Body of pancreas (tissue), 4 donors: ENCODE measurements around the gene CST8. TPM values are rescaled to one million over a fixed set of nuclear protein-coding genes. Genes with fewer than 3 reads are reported as not detected.

Source experiments
- ATAC-seq: fragments of 150-250 bp; one replicate; pipeline ENCODE4 v1.9.1; 2016
- DNase-seq, 4 donors: peaks; one replicate each; pipeline ENCODE4 v3.0.0-alpha.2; 2019
- H3K27ac ChIP-seq, 4 donors: fragments of 200-600 bp; sonication (generic); 1 replicate in 3 of 4; 2 replicates in 1 of 4; pipeline versions ENCODE4 v1.5.1 to v1.6.1; 2016 to 2019; ENCODE audit warnings: mild to moderate bottlenecking in 1 of 4, mixed read lengths in 1 of 4, moderate library complexity in 1 of 4
- H3K27me3 ChIP-seq, 2 donors: fragments of 200-600 bp; sonication (generic); one replicate each; pipeline ENCODE4 v1.6.0; 2016; ENCODE audit warnings: mild to moderate bottlenecking in 1 of 2
- H3K36me3 ChIP-seq, 2 donors: fragments of 200-600 bp; sonication (generic); replicated peaks in 1 of 2; 2 replicates each; pipeline ENCODE4 v1.5.1; 2016; ENCODE audit warnings: low read depth in 2 of 2; ENCODE audit not compliant: insufficient read depth in 1 of 2
- H3K4me1 ChIP-seq: fragments of 200-600 bp; sonication (generic); one replicate; pipeline ENCODE4 v1.6.0; 2016
- H3K4me3 ChIP-seq, 2 donors: fragments of 200-600 bp; sonication (generic); 1 replicate in 1 of 2; 2 replicates in 1 of 2; pipeline ENCODE4 v1.5.1; 2016 to 2019
- H3K9me3 ChIP-seq, 3 donors: fragments of 200-600 bp; sonication (generic); 1 replicate in 2 of 3; 2 replicates in 1 of 3; pipeline ENCODE4 v1.5.1; 2016
- POLR2A ChIP-seq, 3 donors: fragments of 450-650 bp; IDR thresholded peaks; one replicate each; pipeline ENCODE4 v1.6.1; 2016; ENCODE audit warnings: antibody characterized with exemption in 3 of 3, mild to moderate bottlenecking in 2 of 3
- WGBS, 2 donors: methylation state at CpG; one replicate each; pipeline ENCODE4 v1.1.5; 2017; 5-methylcytosine and 5-hydroxymethylcytosine counted together
- intact Hi-C: fragments of 100-400 bp; cut with DNase I; formaldehyde crosslinking; loops from one replicate; pipeline ENCODE4 v1.15.1; 2023
- total RNA-seq, 2 donors: library from RNA; depleted of rRNA; stranded (reverse); fragments of >200 nt; gene quantifications; one replicate each; pipeline ENCODE4 v1.1.0, GENCODE V29; 2016
- TF ChIP-seq, protein P1 (sequence below), 7 experiments: fragments of 450-650 bp in 4 of 7; fragments of 200-600 bp in 3 of 7; sonication (generic) in 3 of 7; IDR thresholded peaks; one replicate each; pipeline ENCODE4 v1.5.1; 2016 to 2019; ENCODE audit warnings: antibody characterized with exemption in 7 of 7

CST8 gene
- total RNA-seq, 2 donors from 2014 or later = not detected

DNA sequence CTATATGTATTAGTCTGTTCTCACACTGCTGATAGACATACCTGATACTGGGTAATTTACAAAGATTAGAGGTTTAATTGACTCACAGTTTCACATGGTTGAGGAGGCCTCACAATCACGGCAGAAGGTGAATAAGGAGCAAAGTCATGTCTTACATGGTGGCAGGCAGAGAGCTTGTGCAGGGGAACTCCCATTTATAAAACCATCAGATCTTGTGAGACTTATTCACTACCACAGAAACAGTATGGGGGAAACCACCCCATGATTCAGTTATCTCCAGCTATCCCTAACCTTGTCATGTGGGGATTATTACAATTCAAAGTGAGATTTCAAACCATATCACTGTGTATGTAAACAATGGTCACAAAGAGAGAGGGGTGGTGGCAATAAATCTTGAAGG, 6.6 kb downstream of the CST8 start:
- Histone ChIP-seq H3K27ac (no peak overlapping the region), H3K36me3 (no peaks in the 10 kb centered on the region), H3K27me3 (no peaks in the 10 kb centered on the region), H3K9me3 (no peaks in the 10 kb centered on the region), H3K4me1 (no peaks in the 10 kb centered on the region), H3K4me3 (no peak overlapping the region)
- no peak for TF ChIP-seq POLR2A (IDR thresholded peaks at IDR 0.05)
- TF ChIP-seq, protein P1, sequence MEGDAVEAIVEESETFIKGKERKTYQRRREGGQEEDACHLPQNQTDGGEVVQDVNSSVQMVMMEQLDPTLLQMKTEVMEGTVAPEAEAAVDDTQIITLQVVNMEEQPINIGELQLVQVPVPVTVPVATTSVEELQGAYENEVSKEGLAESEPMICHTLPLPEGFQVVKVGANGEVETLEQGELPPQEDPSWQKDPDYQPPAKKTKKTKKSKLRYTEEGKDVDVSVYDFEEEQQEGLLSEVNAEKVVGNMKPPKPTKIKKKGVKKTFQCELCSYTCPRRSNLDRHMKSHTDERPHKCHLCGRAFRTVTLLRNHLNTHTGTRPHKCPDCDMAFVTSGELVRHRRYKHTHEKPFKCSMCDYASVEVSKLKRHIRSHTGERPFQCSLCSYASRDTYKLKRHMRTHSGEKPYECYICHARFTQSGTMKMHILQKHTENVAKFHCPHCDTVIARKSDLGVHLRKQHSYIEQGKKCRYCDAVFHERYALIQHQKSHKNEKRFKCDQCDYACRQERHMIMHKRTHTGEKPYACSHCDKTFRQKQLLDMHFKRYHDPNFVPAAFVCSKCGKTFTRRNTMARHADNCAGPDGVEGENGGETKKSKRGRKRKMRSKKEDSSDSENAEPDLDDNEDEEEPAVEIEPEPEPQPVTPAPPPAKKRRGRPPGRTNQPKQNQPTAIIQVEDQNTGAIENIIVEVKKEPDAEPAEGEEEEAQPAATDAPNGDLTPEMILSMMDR (IDR thresholded peaks at IDR 0.05) = no peak
- no peak for ATAC-seq
- DNase-seq = no peak
- intact Hi-C loops = no loop called here
- WGBS, 2 donors = 41 to 47% methylated on average over 1 of the region's 1 CpG

- Histone ChIP-seq H3K27ac (no peak overlapping the region), H3K27me3 (no peaks in the 10 kb centered on the region), H3K9me3 (no peaks in the 10 kb centered on the region), H3K4me3 (no peak overlapping the region), H3K36me3 (no peaks in the 10 kb centered on the region), H3K4me1 (no peaks in the 10 kb centered on the region)
- intact Hi-C loops = no loop called here
- ATAC-seq (no peak), DNase-seq (no peak)
- TF ChIP-seq, protein P1 (IDR thresholded peaks at IDR 0.05) = no peak
- no peak for TF ChIP-seq POLR2A (IDR thresholded peaks at IDR 0.05)
- WGBS, 2 donors = 70 to 74% methylated on average over 4 of the region's 4 CpGs
Measured at GRCh38 chr20:23501926-23502325, 11.0 kb downstream of the CST8 start.

DNA sequence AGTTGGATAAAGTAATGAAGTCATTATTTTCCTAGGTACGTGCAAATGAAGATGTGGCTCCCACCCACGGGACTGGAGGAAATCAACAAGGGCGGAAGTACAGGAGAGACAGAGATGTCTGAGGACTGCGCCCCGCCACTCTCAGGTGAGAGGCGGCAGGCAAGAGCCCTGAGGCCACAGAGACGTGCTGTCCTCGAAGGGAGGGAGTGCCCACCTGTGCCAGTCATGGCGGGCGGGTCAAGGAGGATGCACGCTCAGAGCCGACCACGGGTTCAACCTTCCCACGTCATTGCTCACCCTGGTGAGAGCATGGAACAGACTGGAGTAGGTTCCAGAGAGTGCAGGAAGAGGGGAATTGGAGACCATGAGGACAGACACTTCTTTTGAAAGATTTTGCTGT, 12.7 kb downstream of the CST8 start:
- DNase-seq (no peak), ATAC-seq (no peak)
- TF ChIP-seq, protein P1 (IDR thresholded peaks at IDR 0.05) = no peak
- TF ChIP-seq POLR2A (IDR thresholded peaks at IDR 0.05) = no peak
- no peaks in the 10 kb centered on the region for H3K4me1 ChIP-seq
- intact Hi-C loops = no loop called here
- WGBS, 2 donors = 65 to 73% methylated on average over 14 of the region's 14 CpGs
- H3K4me3 ChIP-seq = no peak overlapping the region
- no peaks in the 10 kb centered on the region for H3K27me3 ChIP-seq
- no peaks in the 10 kb centered on the region for H3K9me3 ChIP-seq
- H3K27ac ChIP-seq = no peak overlapping the region
- H3K36me3 ChIP-seq = no peaks in the 10 kb centered on the region

DNA sequence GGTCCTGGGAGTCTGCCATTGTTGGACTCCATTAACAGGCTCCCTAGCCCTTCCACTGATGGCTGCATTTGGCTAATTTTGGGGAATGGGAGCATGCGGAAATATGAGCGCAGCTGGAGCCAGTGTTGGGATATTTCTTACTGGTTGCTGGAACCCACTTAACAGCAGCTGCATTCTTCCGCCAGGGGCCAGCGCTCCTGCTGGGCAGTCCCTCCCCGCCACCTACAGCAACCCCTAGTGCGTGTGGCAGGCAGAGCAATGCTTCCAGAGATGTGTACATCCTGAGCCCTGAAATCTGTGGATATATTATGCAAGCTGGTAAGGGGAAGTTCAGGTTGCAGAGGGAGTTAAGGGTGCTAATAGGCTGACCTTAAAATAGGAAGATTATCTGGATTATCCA, 16.4 kb downstream of the CST8 start:
- H3K27ac ChIP-seq = no peak overlapping the region
- no peak overlapping the region for H3K4me3 ChIP-seq
- DNase-seq (no peak), ATAC-seq (no peak)
- TF ChIP-seq POLR2A (IDR thresholded peaks at IDR 0.05) = no peak
- TF ChIP-seq, protein P1 (IDR thresholded peaks at IDR 0.05) = no peak
- no peaks in the 10 kb centered on the region for H3K4me1 ChIP-seq
- 62 to 86% methylated on average over 6 of the region's 6 CpGs for WGBS, 2 donors
- no peaks in the 10 kb centered on the region for H3K27me3 ChIP-seq
- H3K36me3 ChIP-seq = no peaks in the 10 kb centered on the region
- H3K9me3 ChIP-seq = no peaks in the 10 kb centered on the region
- intact Hi-C loops = no loop called here

DNA sequence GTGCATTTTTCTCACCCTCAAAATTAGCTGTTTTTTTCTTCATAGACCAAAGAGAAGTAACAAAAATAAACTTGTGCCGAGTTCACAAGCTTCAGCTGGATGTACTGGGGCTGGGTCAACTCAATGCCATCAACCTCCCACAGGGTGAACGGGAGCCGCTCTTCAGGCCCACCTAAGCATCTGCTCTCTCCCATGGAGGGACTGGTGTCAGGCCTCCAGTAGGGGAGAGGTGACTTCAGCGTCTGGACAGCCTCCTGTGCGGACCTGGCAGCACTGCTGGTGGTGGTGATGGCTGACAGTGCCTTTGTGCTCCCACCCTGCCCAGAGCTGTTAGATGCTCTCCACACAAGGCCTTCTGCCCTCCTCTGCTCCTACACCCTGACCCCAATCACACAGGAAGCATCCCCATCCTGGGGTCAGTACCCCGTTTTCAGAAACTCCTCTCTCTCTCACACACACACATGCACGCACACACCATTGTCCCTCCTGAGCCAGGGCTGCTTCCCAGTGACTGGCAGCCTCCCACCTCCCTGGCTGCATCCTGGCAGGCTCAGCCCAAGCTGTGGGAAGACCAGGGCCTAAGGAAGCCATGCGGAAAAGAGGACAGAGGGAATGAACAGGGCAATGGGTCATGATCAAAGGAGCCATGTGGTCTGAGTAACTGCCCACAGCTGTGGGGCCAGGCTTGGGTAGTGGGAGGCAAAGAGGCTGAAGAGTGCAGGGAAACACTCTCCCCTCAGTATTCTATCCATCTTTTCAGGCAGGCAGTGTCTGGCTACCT, 17.7 kb downstream of the CST8 start:
- TF ChIP-seq, protein P1 (IDR thresholded peaks at IDR 0.05) = no peak
- no peak for TF ChIP-seq POLR2A (IDR thresholded peaks at IDR 0.05)
- intact Hi-C loops = no loop called here
- ATAC-seq = no peak
- no peak for DNase-seq
- Histone ChIP-seq H3K9me3 (no peaks in the 10 kb centered on the region), H3K4me1 (no peaks in the 10 kb centered on the region), H3K27ac (no peak overlapping the region), H3K27me3 (no peaks in the 10 kb centered on the region), H3K4me3 (no peak overlapping the region), H3K36me3 (no peaks in the 10 kb centered on the region)
- WGBS, 2 donors = 43 to 62% methylated on average over 6 to 8 of the region's 8 CpGs
